Lower lobe of right lung (tissue), 2 donors: ENCODE results near the gene PLD3. TPM values are rescaled to one million over a fixed set of nuclear protein-coding genes. Genes with fewer than 3 reads are reported as not detected.

Experiments
- ATAC-seq, 2 donors: fragments of 200-7000 bp; cut with Tn5 transposase; one replicate each; pipeline ENCODE4 v1.9.1; 2020 to 2022; ENCODE audit warnings: mild to moderate bottlenecking in 2 of 2, moderate library complexity in 2 of 2
- DNase-seq: peaks from one replicate; pipeline ENCODE4 v3.0.0-alpha.2; 2020
- H3K27ac ChIP-seq: fragments of 200-600 bp; one replicate; pipeline ENCODE4 v1.8.0; 2022
- H3K27me3 ChIP-seq: fragments of 200-600 bp; one replicate; pipeline ENCODE4 v1.8.0; 2022; ENCODE audit warnings: low read depth
- H3K36me3 ChIP-seq: fragments of 200-600 bp; one replicate; pipeline ENCODE4 v1.8.0; 2022; ENCODE audit warnings: mild to moderate bottlenecking
- H3K4me1 ChIP-seq: fragments of 200-600 bp; one replicate; pipeline ENCODE4 v1.8.0; 2022
- H3K4me3 ChIP-seq: fragments of 200-600 bp; one replicate; pipeline ENCODE4 v1.8.0; 2022; ENCODE audit warnings: mild to moderate bottlenecking
- H3K9me3 ChIP-seq: fragments of 200-600 bp; one replicate; pipeline ENCODE4 v1.8.0; 2022
- CTCF ChIP-seq: fragments of 200-600 bp; IDR thresholded peaks from one replicate; pipeline ENCODE4 v1.8.0; 2022; ENCODE audit warnings: antibody characterized with exemption, mild to moderate bottlenecking
- intact Hi-C: fragments of 100-400 bp; cut with DNase I; formaldehyde crosslinking; loops from one replicate; pipeline ENCODE4 v1.11.0; 2022
- total RNA-seq: library from RNA; stranded (reverse); fragmentation: NEBNext Ultra II Directional; extraction: Animal tissue kit (Norgen Biotek cat#: 25700); gene quantifications from one replicate; pipeline ENCODE4 v1.2.1, GENCODE V29; 2021
- donor health status: DM: no; HTN: yes; CAD: no; lungs with severe emphysema.

The PLD3 gene
- total RNA-seq, 1 donor from 2014 or later = 355 TPM

DNA sequence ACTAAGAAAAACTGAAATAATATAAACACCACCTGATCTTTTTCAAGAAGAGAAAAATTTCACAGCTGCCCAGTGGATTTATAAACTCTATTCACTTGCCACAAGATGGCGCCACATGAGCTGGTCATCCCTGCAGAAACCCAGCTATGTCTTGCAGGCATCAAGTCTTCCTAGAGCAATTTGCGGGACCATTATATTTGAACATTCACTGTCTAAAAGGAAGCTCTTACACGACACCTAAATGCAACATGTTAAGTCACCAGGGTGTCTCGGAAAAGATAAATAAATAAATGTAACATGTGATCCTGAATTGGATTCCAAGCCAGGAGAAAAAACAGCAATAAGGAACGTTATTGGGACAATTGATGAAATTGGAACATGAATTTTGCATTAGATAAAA is 43.1 kb upstream of the PLD3 start:
- Histone ChIP-seq H3K4me1 (no peaks in the 10 kb centered on the region), H3K27ac (no peak overlapping the region), H3K9me3 (no peaks in the 10 kb centered on the region), H3K36me3 (no peaks in the 10 kb centered on the region), H3K4me3 (no peak overlapping the region), H3K27me3 (no peaks in the 10 kb centered on the region)
- peak; percentile 62 for DNase-seq
- ATAC-seq = peak; percentile 79 to 85
- peak; percentile 72 for TF ChIP-seq CTCF
- intact Hi-C loops = no loop called here

DNA sequence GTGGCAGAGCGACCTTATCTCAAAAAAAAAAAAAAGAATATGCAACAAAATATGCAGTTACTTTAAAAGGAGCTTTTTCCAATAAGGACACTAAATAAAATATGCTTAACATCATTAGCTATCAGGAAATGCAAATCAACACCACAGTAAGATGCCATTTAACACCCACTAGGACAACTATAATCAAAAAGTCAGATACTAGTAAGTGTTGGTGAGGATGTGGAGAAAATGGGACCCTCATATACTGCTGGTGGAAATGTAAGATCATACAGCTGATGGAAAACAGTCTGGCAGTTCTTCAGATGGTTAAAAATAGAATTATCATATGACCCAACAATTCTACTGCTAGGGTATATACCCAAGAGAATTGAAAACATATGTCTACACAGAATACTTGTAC is 38.8 kb upstream of the PLD3 start:
- no peak for TF ChIP-seq CTCF
- DNase-seq (no peak), ATAC-seq (no peak)
- Histone ChIP-seq H3K27me3 (no peaks in the 10 kb centered on the region), H3K27ac (no peak overlapping the region), H3K4me3 (no peak overlapping the region), H3K36me3 (no peaks in the 10 kb centered on the region), H3K4me1 (no peaks in the 10 kb centered on the region), H3K9me3 (no peaks in the 10 kb centered on the region)
- intact Hi-C loops = no loop called here

DNA sequence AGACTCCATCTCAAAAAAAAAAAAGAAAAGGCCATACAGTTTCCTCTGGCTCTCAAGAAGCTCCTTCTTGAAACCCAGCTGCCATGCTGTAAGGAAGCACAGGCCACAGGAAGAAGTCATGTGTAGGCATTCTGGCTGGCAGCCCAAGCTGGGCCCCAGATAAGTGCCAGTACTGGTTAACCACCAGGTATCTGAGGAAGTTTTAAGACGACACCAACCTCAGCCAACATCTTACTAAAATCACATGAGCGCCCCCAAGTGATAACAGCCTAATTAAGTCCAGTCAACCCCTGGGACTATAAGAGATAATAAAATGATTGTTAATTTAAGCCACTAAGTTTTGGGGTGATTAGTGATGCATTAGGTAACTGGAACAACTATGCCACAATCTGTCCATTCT is 36.0 kb upstream of the PLD3 start:
- no peak overlapping the region for H3K27ac ChIP-seq
- H3K4me3 ChIP-seq = no peak overlapping the region
- H3K27me3 ChIP-seq = no peaks in the 10 kb centered on the region
- H3K36me3 ChIP-seq = peaks cover 1% of the 10 kb centered on the region
- TF ChIP-seq CTCF = no peak
- no peaks in the 10 kb centered on the region for H3K4me1 ChIP-seq
- intact Hi-C loops = no loop called here
- no peak for DNase-seq
- ATAC-seq = no peak
- no peaks in the 10 kb centered on the region for H3K9me3 ChIP-seq

GRCh38 chr19:40313229-40313983 is 35.1 kb upstream of the PLD3 start:
- intact Hi-C loops = no loop called here
- DNase-seq (no peak), ATAC-seq (no peak)

GRCh38 chr19:40314656-40315055 is 33.8 kb upstream of the PLD3 start:
- DNase-seq (no peak), ATAC-seq (no peak)
- TF ChIP-seq CTCF = no peak
- Histone ChIP-seq H3K27ac (no peak overlapping the region), H3K9me3 (no peaks in the 10 kb centered on the region), H3K36me3 (peaks cover 4% of the 10 kb centered on the region), H3K4me1 (no peaks in the 10 kb centered on the region), H3K27me3 (no peaks in the 10 kb centered on the region), H3K4me3 (no peak overlapping the region)
- intact Hi-C loops = no loop called here

More at GRCh38 chr19:40313229-40313983, 35.1 kb upstream of the PLD3 start:
- Histone ChIP-seq H3K4me1 (no peaks in the 10 kb centered on the region), H3K4me3 (no peak overlapping the region), H3K9me3 (no peaks in the 10 kb centered on the region), H3K27ac (no peak overlapping the region), H3K36me3 (peaks cover 3% of the 10 kb centered on the region), H3K27me3 (no peaks in the 10 kb centered on the region)
- no peak for TF ChIP-seq CTCF
